HEK293 (cell line): ENCODE data around the gene XCL1.

ENCODE experiments used
- CTCF ChIA-PET: fragments of 350-600 bp; formaldehyde crosslinking; extraction: SDS; loops from one replicate; lab custom pipeline; 2021; ENCODE audit warnings: antibody characterized with exemption; lab: Yijun Ruan, JAX
- POLR2A ChIA-PET: fragments of 300-600 bp; formaldehyde crosslinking; extraction: SDS; loops from one replicate; lab custom pipeline; 2020; ENCODE audit warnings: antibody characterized with exemption, inconsistent platforms; lab: Yijun Ruan, JAX
- H3K27ac ChIP-seq: fragments of 200-500 bp; sonication (Bioruptor generic); 2 replicates; pipeline ENCODE4 v1.5.1; 2014; ENCODE audit warnings: low read depth, low read length, control low read depth, inconsistent platforms; ENCODE audit errors: extremely low read depth
- H3K36me3 ChIP-seq, 2 experiments: fragments of 200-500 bp in 1 of 2; sonication (Bioruptor generic) in 1 of 2; 1 replicate in 1 of 2; 2 replicates in 1 of 2; pipeline ENCODE4 v1.5.1; 2014 to 2017; ENCODE audit warnings: inconsistent platforms in 2 of 2, low read length in 2 of 2; ENCODE audit not compliant: control insufficient read depth in 2 of 2, insufficient read depth in 1 of 2
- H3K4me1 ChIP-seq: fragments of 200-500 bp; sonication (Bioruptor generic); 2 replicates; pipeline ENCODE4 v1.5.1; 2014; ENCODE audit warnings: mild to moderate bottlenecking, low read length, inconsistent platforms; ENCODE audit not compliant: control insufficient read depth, insufficient read depth
- H3K4me3 ChIP-seq: 2 replicates; pipeline ENCODE4 v1.5.1; 2011; ENCODE audit warnings: low read depth, mild to moderate bottlenecking, control low read depth, low read length, moderate library complexity
- H3K9me3 ChIP-seq: fragments of 200-500 bp; sonication (Bioruptor generic); 2 replicates; pipeline ENCODE4 v1.5.1; 2014; ENCODE audit warnings: low read depth, low read length, inconsistent platforms; ENCODE audit not compliant: control insufficient read depth, insufficient read depth
- GLIS2 ChIP-seq: fragments of 450-650 bp; formaldehyde crosslinking; IDR thresholded peaks from 2 replicates; pipeline ENCODE4 v1.5.1; 2016; ENCODE audit warnings: missing biosample characterization, missing genetic modification characterization
- SALL2 ChIP-seq: fragments of 450-650 bp; formaldehyde crosslinking; IDR thresholded peaks from 2 replicates; pipeline ENCODE4 v1.5.0; 2017; ENCODE audit warnings: missing biosample characterization, mild to moderate bottlenecking, missing genetic modification characterization, borderline replicate concordance
- ZEB2 ChIP-seq: fragments of 450-650 bp; formaldehyde crosslinking; IDR thresholded peaks from 2 replicates; pipeline ENCODE4 v1.5.1; 2016; ENCODE audit warnings: missing biosample characterization, missing genetic modification characterization
- ZNF114 ChIP-seq: fragments of 450-650 bp; formaldehyde crosslinking; IDR thresholded peaks from 2 replicates; pipeline ENCODE4 v1.5.0; 2017; ENCODE audit warnings: missing biosample characterization, missing genetic modification characterization
- ZNF223 ChIP-seq: fragments of 450-650 bp; formaldehyde crosslinking; IDR thresholded peaks from 2 replicates; pipeline ENCODE4 v1.5.1; 2016; ENCODE audit warnings: missing biosample characterization, missing genetic modification characterization
- ZNF510 ChIP-seq: fragments of 450-650 bp; formaldehyde crosslinking; IDR thresholded peaks from 2 replicates; pipeline ENCODE4 v1.5.1; 2018; ENCODE audit warnings: mild to moderate bottlenecking, missing genetic modification characterization, missing biosample characterization; ENCODE audit not compliant: insufficient replicate concordance
- ZNF521 ChIP-seq: fragments of 450-650 bp; formaldehyde crosslinking; IDR thresholded peaks from 2 replicates; pipeline ENCODE4 v1.5.1; 2017; ENCODE audit warnings: missing biosample characterization, mild to moderate bottlenecking, missing genetic modification characterization
- ZNF529 ChIP-seq: fragments of 450-650 bp; formaldehyde crosslinking; IDR thresholded peaks from 2 replicates; pipeline ENCODE4 v1.5.1; 2017; ENCODE audit warnings: missing genetic modification characterization, missing biosample characterization; ENCODE audit not compliant: insufficient replicate concordance
- ZNF596 ChIP-seq: fragments of 450-650 bp; IDR thresholded peaks from 2 replicates; pipeline ENCODE4 v1.5.0; 2018; ENCODE audit warnings: missing biosample characterization, mild to moderate bottlenecking, missing genetic modification characterization, moderate library complexity
- ZNF677 ChIP-seq: fragments of 450-650 bp; IDR thresholded peaks from 2 replicates; pipeline ENCODE4 v1.5.0; 2018; ENCODE audit warnings: missing biosample characterization, mild to moderate bottlenecking, missing genetic modification characterization, moderate library complexity
- ZNF837 ChIP-seq: fragments of 450-650 bp; formaldehyde crosslinking; IDR thresholded peaks from 2 replicates; pipeline ENCODE4 v1.5.1; 2016; ENCODE audit warnings: missing biosample characterization, missing genetic modification characterization
- ZSCAN30 ChIP-seq: fragments of 450-650 bp; IDR thresholded peaks from 2 replicates; pipeline ENCODE4 v1.5.1; 2018; ENCODE audit warnings: missing biosample characterization, mild to moderate bottlenecking, missing genetic modification characterization, moderate library complexity
- TF ChIP-seq, protein P1 (sequence below): fragments of 450-650 bp; formaldehyde crosslinking; IDR thresholded peaks from 2 replicates; pipeline ENCODE4 v1.5.1; 2016; ENCODE audit warnings: missing biosample characterization, missing genetic modification characterization
- TF ChIP-seq, protein P2 (sequence below): fragments of 450-650 bp; formaldehyde crosslinking; IDR thresholded peaks from 2 replicates; pipeline ENCODE4 v1.5.1; 2017; ENCODE audit warnings: missing biosample characterization, missing genetic modification characterization
- TF ChIP-seq, protein P3 (sequence below): fragments of 450-650 bp; formaldehyde crosslinking; IDR thresholded peaks from 2 replicates; pipeline ENCODE4 v1.5.1; 2016; ENCODE audit warnings: missing biosample characterization, missing genetic modification characterization, low read depth
- TF ChIP-seq, protein P4 (sequence below): fragments of 450-650 bp; formaldehyde crosslinking; IDR thresholded peaks from 2 replicates; pipeline ENCODE4 v1.5.1; 2017; ENCODE audit warnings: missing biosample characterization, mild to moderate bottlenecking, missing genetic modification characterization, moderate library complexity

The XCL1 gene

DNA sequence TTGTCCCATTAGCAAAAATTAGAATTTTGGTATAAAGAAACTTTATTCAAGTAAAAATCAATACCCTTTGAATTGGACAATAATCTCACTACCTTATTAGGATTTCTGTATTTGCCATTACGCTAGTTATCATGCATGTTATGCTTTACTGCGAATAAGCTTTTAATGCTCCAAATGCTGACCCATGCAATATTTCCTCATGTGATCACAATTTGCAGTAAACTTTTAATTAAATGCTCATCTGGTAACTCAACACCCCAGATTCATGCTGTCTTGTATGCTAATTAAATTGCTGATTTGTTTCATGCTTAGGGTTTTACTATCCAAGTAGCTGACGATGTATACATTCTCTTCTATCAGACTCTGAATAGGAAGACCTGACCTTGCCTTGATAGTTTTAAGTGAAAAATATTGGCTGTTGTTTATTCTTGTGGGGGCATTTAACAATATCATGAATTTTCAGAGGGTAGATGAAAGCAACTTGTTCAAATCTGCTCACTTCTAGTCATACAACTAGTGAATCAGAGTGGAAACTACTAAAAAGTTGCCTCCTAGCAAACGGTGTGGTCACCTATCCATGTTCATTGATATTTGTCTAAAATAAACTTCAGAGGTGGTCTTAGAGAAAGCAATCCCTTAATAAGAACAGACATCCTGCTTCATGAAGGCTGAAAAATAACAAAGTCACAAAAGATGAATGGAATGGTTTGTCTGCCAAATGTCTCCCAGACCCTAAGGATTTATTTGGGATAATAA is 5.6 kb downstream of the XCL1 start:
- Histone ChIP-seq H3K36me3 (no peaks in the 10 kb centered on the region), H3K4me1 (peaks cover 3% of the 10 kb centered on the region; the same call in 1 of the 2 replicates), H3K27ac (no peak overlapping the region), H3K4me3 (no peak overlapping the region), H3K9me3 (no peaks in the 10 kb centered on the region)
- ChIA-PET POLR2A (no interaction called here), CTCF (interaction anchor here (0.7 kb wide), 1 partner anchor 484 kb away, joined by 3 read pairs; no protein-coding TSS in a partner anchor)
- TF ChIP-seq, protein P1, sequence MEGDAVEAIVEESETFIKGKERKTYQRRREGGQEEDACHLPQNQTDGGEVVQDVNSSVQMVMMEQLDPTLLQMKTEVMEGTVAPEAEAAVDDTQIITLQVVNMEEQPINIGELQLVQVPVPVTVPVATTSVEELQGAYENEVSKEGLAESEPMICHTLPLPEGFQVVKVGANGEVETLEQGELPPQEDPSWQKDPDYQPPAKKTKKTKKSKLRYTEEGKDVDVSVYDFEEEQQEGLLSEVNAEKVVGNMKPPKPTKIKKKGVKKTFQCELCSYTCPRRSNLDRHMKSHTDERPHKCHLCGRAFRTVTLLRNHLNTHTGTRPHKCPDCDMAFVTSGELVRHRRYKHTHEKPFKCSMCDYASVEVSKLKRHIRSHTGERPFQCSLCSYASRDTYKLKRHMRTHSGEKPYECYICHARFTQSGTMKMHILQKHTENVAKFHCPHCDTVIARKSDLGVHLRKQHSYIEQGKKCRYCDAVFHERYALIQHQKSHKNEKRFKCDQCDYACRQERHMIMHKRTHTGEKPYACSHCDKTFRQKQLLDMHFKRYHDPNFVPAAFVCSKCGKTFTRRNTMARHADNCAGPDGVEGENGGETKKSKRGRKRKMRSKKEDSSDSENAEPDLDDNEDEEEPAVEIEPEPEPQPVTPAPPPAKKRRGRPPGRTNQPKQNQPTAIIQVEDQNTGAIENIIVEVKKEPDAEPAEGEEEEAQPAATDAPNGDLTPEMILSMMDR: no peak
- TF ChIP-seq SALL2 (no peak), ZNF510 (peak; percentile 97), ZSCAN30 (tag by site-specific recombination) (no peak), ZNF529 (tag by site-specific recombination) (no peak), ZNF596 (no peak), ZNF677 (tag by site-specific recombination) (no peak), GLIS2 (tag by site-specific recombination) (no peak)
- TF ChIP-seq, protein P2, sequence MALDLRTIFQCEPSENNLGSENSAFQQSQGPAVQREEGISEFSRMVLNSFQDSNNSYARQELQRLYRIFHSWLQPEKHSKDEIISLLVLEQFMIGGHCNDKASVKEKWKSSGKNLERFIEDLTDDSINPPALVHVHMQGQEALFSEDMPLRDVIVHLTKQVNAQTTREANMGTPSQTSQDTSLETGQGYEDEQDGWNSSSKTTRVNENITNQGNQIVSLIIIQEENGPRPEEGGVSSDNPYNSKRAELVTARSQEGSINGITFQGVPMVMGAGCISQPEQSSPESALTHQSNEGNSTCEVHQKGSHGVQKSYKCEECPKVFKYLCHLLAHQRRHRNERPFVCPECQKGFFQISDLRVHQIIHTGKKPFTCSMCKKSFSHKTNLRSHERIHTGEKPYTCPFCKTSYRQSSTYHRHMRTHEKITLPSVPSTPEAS (tag by site-specific recombination): no peak

DNA sequence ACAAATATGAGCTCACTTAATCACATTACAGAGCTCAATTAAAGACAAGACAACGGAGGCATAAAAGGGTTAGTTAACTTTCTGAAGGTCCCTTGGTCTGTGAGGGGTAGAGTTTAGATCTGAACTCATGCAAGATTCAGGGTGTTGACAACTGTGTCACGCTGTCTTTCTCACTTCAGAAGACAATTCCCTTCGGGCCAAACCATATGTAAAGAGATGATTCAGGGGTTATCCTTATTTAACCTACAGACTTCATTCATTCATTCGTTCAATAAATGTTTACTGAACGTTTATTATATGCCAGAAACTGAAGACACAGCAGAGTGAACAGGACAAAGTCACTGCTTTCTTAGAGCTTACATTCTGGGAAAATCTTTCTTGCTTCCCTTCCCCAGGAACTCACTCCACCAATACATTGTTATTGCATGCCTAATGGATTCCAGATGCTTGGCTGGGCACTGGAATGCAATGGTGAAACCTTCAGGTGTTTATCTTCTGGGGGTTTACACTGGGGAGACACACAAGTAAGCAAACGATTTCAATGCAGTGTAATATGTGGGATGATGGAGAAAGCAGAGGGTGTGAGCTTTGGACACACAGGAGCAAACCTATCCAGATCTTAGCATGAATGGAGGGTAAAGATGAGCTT is 6.4 kb downstream of the XCL1 start:
- Histone ChIP-seq H3K9me3 (no peaks in the 10 kb centered on the region), H3K4me3 (no peak overlapping the region), H3K27ac (no peak overlapping the region), H3K4me1 (peaks cover 3% of the 10 kb centered on the region; the same call in 1 of the 2 replicates), H3K36me3 (no peaks in the 10 kb centered on the region)
- TF ChIP-seq, protein P3, sequence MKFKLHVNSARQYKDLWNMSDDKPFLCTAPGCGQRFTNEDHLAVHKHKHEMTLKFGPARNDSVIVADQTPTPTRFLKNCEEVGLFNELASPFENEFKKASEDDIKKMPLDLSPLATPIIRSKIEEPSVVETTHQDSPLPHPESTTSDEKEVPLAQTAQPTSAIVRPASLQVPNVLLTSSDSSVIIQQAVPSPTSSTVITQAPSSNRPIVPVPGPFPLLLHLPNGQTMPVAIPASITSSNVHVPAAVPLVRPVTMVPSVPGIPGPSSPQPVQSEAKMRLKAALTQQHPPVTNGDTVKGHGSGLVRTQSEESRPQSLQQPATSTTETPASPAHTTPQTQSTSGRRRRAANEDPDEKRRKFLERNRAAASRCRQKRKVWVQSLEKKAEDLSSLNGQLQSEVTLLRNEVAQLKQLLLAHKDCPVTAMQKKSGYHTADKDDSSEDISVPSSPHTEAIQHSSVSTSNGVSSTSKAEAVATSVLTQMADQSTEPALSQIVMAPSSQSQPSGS (tag by site-specific recombination): no peak
- no peak for TF ChIP-seq ZNF114
- no peak for TF ChIP-seq ZNF837 (tag by site-specific recombination)
- TF ChIP-seq ZNF521: no peak
- TF ChIP-seq ZNF223 (tag by site-specific recombination): no peak
- TF ChIP-seq, protein P4, sequence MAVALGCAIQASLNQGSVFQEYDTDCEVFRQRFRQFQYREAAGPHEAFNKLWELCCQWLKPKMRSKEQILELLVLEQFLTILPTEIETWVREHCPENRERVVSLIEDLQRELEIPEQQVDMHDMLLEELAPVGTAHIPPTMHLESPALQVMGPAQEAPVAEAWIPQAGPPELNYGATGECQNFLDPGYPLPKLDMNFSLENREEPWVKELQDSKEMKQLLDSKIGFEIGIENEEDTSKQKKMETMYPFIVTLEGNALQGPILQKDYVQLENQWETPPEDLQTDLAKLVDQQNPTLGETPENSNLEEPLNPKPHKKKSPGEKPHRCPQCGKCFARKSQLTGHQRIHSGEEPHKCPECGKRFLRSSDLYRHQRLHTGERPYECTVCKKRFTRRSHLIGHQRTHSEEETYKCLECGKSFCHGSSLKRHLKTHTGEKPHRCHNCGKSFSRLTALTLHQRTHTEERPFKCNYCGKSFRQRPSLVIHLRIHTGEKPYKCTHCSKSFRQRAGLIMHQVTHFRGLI (tag by site-specific recombination): no peak
- no peak for TF ChIP-seq ZSCAN30 (tag by site-specific recombination)
- no peak for TF ChIP-seq ZNF596
- no peak for TF ChIP-seq ZEB2 (tag by site-specific recombination)
- ChIA-PET CTCF (interaction anchor here (0.7 kb wide), 1 partner anchor 485 kb away, joined by 3 read pairs; no protein-coding TSS in a partner anchor), POLR2A (no interaction called here)
